A549 (cell line): Measurements from ENCODE around the gene SRGAP3.

Experiments used
- CTCF ChIP-seq: fragments of >200 bp; sonication (Bioruptor Twin); formaldehyde crosslinking; IDR thresholded peaks from 3 replicates; pipeline ENCODE4 v1.5.1; 2016
- MAX ChIP-seq: IDR thresholded peaks from 2 replicates; pipeline ENCODE4 v1.6.1; 2012
- NFE2L2 ChIP-seq: fragments of 150-350 bp; conservative IDR thresholded peaks from 2 replicates; pipeline ENCODE4 v1.6.1; 2014; ENCODE audit warnings: low read length
- POLR2A ChIP-seq: IDR thresholded peaks from 2 replicates; pipeline ENCODE4 v1.6.1; 2012; ENCODE audit warnings: mild to moderate bottlenecking, low read length
- RAD21 ChIP-seq, 2 experiments: fragments of >200 bp in 1 of 2; sonication (Bioruptor Twin) in 1 of 2; formaldehyde crosslinking in 1 of 2; IDR thresholded peaks in 1 of 2; conservative IDR thresholded peaks in 1 of 2; 2 replicates in 1 of 2; 3 replicates in 1 of 2; pipeline ENCODE4 v1.6.1; 2012 to 2018; ENCODE audit warnings: inconsistent platforms in 1 of 2
- RCOR1 ChIP-seq: fragments of 150-350 bp; IDR thresholded peaks from 2 replicates; pipeline ENCODE4 v1.6.1; 2014; ENCODE audit warnings: antibody characterized with exemption, low read length, low read depth
- TP53 ChIP-seq: fragments of 250-450 bp; sonication (Bioruptor Pico); IDR thresholded peaks from 2 replicates; pipeline ENCODE4 v1.5.0; 2021; ENCODE audit warnings: mild to moderate bottlenecking, moderate library complexity
- USF2 ChIP-seq: fragments of 450-650 bp; IDR thresholded peaks from 2 replicates; pipeline ENCODE4 v1.6.1; 2014; ENCODE audit warnings: antibody characterized with exemption

- TF ChIP-seq CTCF: no peak
- TF ChIP-seq MAX: no peak
- no peak for TF ChIP-seq POLR2A
- TF ChIP-seq USF2: no peak
- no peak for TF ChIP-seq TP53 (CRISPR knock-in tag)
- TF ChIP-seq NFE2L2: no peak
- TF ChIP-seq RCOR1: no peak
- TF ChIP-seq RAD21 (conservative IDR thresholded peaks at IDR 0.05 in 1 of 2, IDR thresholded peaks at IDR 0.05 in 1 of 2): no peak
Measured at GRCh38 chr3:9124730-9125129, 124.7 kb downstream of the SRGAP3 start.
